Measurements from ENCODE around the gene CDK14.

DNA sequence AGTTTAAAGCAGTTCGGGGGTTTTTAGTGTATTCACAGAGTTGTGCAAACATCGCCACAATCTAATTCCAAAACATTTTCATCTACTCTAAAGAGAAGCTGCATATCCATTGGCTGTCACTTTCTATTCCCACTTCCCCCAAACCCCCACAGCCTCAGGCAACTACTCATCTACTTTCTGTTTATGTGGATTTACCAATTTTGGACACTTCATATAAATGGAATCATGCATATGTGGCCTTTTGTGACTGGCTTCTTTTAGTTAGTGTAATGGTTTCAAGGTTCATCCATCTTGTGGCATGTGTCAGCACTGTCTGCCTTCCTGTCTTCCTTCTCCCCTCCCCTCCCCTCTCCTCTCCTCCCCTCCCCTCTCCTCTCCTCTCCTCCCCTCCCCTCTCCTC lies 589.6 kb downstream of the CDK14 start:
- TF ChIP-seq, protein P1, sequence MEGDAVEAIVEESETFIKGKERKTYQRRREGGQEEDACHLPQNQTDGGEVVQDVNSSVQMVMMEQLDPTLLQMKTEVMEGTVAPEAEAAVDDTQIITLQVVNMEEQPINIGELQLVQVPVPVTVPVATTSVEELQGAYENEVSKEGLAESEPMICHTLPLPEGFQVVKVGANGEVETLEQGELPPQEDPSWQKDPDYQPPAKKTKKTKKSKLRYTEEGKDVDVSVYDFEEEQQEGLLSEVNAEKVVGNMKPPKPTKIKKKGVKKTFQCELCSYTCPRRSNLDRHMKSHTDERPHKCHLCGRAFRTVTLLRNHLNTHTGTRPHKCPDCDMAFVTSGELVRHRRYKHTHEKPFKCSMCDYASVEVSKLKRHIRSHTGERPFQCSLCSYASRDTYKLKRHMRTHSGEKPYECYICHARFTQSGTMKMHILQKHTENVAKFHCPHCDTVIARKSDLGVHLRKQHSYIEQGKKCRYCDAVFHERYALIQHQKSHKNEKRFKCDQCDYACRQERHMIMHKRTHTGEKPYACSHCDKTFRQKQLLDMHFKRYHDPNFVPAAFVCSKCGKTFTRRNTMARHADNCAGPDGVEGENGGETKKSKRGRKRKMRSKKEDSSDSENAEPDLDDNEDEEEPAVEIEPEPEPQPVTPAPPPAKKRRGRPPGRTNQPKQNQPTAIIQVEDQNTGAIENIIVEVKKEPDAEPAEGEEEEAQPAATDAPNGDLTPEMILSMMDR (IDR thresholded peaks at IDR 0.05) = no peak
- TF ChIP-seq POLR2A (IDR thresholded peaks at IDR 0.05) = no peak
